HG03520 (cell line): ENCODE results near the gene KCNJ10.
"Not testable (repeated sequence)": the region's sequence is repeated elsewhere in the genome, so short reads cannot be mapped to it uniquely, and the experiment has no call there.

ENCODE experiments used
- ATAC-seq: cut with Tn5 transposase; IDR thresholded peaks from one replicate; pipeline ENCODE4 v1.9.1; 2021; ENCODE audit warnings: mild to moderate bottlenecking, moderate library complexity; ENCODE audit not compliant: unreplicated experiment

The KCNJ10 gene

DNA sequence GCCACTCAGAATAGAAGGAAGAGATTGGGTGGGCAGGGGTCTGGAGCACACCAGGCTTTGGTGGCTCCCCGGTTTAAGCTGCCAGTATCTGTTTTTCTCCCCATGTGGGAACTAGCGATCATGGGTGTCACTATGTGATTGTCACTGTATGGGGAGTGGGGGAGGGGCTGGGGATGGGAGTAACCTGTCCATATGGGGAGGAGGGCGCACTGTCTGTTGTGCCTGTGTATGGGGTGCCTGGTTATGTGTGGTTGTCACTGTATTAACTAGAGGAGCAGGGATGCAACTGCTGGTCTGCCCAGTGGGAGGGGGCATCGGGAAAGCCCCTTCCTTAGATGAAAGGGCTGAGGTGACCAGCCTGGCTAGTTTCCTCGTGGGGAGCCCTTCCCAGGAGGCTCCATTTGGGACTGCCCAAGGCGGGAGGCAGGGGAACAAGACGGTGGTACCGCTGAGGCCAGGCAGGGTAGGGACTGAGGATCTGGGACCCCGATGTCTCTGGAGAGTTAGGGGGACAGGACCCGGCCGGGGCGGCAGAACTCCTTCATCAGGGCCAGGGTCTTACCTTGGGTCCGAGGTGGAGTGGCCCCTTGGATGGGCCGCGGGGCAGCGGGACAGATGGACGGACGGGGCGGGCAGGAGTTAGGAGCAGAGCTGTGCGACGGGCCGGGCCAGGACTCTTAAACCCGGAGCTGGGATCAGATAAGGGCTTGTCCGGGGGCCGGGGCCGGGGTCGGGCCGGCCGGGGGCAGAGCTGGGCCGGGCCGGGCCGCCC, at the start of gene KCNJ10:
Gene KCNJ10 (minus strand): TSS at position 701 of the 772 bp plus-strand sequence. CDS start 27,628 bp downstream, outside the sequence.
- no peak for ATAC-seq

DNA sequence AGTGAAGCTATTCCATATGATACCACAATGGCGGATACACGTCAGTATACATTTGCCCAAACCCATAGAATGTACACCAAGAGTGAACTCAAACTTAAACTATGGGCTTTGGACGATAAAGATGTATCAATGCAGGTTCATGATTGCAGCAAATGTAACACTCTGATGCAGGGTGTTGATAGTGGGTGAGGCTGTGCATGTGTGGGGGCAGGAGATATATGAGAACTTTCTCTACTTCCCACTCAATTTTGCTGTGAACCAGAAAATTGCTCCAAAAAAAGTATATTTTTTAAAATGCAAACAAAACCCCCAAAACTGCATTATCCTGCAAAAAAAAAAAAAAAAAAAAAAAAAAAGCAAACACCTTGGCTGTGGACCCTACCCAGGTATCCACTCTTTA, 49.0 kb upstream of the KCNJ10 start:
- no peak for ATAC-seq

DNA sequence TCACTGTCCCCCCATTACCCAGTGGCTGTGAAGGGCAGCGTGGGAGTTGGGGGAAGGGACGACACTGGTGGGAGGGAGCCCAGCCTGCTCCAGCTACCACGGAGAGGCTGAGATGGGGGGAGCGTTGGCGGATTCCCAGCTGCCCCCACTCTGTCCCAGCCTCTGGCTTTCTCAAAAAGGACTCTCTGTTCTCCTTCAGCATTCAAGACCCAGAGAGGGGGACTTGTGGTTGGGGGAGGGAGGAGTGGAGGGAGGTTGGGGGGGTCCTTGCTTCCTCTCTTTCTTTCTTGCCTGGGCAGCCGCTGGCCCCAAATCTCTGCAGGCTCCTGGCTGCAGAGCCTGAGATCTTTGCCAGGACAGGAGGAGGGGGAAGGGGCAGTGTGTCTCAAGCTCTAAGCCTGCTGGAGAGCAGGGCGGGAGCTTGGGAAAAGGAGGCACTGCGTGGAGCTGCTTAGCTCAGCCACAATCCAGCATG, 47.8 kb upstream of the KCNJ10 start:
- no peak for ATAC-seq

DNA sequence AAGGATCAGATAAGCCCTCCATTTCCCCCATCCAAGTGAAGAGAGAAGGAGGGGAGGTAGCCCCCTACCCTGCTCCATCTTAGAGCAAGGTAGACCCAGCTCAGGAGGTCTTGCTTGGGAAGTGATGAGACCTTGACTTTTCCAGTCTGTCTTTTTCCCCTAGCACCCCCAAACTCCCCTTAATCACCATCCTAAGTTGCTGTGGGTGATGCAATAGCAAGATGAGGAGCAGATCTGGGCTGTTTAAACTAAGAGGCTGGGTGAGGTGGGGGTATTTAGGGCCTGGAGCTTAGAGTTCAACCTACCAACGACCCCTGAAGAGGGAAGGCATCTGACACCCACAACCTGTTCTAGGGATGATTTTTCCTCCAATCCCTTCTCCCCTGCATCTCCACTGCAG, 47.3 kb upstream of the KCNJ10 start:
- no peak for ATAC-seq

DNA sequence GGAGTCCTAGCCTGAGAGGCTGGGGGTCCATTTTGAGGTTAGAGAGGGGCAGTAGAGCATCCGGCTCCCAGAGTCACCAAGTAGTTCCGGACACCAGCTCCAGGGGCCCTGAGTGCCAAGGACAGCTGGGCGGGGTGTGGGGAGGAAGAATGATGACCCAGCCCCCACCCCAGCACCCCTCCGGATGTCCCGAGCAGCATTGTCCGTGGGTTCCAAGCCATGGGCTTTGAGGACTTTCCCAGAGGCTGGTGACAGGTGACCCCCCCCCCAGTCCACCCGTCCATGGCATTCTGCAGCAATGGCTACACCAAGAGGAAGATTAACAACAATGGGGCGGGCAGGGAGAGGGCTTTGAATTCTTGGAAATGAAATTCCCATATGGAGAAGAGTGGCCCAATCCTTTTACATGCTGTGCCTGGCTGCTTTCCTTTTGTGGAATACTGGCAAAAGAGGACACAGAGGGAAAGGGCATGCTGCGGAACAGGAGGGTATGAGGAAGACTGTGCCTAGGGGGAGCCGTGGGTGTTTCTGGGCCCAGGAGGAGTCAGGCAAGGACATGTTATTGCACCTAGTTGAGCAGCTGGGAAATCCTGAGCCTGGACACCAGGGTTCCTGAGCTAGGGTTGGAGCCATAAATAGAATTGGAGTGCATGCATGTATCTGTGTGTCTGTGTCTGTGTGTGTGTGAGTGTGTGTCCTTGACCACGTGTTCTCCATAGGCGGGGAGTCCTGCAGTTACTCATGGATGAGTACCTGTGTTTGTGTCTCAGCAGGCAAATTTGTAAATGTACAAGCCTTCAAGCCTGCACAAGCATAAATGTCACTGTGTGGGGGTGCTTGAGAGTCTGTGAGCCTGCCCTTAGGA, 46.6 kb upstream of the KCNJ10 start:
- no peak for ATAC-seq

DNA sequence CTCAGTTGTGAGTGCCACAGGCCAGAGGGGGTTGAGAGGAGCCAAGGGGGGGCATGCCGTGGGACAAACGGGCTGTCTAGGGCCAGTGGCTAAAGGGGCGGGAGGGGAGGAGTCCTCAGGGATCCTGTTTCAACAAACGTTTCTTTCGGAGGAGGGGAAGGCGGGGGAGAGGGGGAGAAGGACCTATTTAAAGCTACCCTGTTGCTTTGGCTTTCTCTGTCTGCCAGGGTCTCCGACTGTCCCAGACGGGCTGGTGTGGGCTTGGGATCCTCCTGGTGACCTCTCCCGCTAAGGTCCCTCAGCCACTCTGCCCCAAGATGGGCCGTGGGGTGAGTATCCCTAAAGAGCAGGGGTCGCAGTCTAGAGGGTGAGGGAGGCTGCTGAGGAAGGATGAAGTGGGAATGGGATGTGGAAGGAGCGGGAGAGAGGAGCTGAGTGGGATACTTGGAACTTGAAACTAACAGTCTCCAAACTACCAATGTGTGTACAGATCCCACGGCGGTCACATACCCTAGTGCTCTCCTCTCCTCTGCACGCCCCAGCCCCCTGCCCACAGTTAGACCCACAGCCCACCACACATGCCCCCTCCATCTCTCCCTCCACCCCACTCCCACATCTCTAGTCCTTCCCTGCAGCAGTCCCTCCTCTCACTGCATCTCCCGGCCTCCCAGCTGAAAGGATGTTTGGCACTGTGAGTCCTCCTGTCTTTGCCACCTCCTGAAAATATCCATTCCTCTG, 45.8 kb upstream of the KCNJ10 start, which contains the start of gene ATP1A2:
Gene ATP1A2 (plus strand): TSS at position 215 of the 738 bp plus-strand sequence. CDS start 103 bp downstream, at position 318.
- no peak for ATAC-seq

DNA sequence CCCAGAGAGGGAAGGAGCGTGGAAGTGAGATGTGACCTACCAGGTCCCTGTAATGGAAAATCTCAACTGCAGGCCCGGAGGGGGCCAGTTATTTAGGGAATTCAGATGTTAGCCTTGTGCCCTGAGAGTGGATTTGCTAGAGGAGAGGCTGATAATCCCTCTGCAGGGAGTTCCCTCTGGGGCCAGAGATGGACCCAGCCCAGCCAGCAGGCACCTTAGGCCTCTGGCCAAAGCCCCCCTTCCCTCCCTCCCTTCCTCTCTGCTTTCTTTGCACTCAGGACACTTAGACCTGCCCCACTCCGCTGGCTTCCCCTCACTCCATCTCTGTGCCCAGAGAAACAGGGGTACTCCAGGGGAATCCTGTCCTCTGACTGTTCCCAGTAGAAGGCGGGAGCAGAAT, 44.1 kb upstream of the KCNJ10 start:
- ATAC-seq, result no peak

DNA sequence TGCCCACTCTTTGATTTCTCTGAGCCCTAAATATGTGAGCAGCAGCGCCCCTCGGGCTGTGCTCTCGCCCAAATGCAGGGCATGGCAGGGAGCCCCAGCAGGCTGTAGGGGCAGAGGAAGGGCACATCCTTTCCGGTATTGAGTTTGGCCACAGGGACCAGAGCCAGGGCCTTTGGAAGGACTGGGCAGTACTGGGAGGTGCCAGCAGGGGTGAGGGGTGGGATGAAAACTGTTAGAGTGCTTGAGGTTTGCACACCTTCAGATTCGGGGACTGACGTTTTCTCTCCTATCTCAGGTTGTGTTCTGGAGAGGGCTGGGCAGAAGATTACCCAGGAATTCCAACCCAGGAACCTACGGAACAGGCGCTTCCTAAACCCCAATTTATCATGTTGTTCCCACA, 43.4 kb upstream of the KCNJ10 start:
- ATAC-seq, result no peak

DNA sequence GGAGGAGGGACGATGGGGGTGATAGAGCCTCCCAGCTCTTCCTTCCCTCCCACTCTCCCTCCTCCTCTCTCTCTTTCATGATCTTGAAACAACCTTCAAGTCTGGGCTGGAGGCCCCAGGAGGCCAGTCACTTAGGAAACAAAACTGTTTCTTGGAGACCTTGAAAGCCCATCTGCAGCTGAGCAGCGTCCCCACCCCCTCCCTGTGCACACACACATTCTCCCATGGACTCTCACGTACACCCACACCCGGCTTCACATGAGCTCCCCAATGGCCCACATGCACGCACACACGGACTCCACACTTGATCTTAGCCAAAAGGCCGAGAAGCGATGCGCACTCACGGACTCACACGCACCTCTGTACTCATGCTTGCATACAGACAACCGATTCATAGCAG, 42.4 kb upstream of the KCNJ10 start:
- ATAC-seq, result no peak

DNA sequence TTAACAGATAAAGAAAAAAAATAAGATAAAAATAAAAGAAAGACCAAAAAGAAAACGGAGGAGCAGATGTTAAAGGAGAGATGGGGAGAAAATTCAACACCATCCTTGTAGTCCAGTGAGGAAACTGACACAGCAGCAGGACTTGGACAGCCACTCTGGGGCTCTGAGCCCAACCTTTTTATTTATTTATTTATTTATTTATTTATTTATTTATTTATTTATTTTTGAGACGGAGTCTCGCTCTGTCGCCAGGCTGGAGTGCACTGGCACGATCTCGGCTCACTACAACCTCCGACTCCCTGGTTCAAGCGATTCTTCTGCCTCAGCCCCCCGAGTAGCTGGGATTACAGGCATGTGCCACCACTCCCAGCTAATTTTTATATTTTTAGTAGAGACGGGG, 41.5 kb upstream of the KCNJ10 start:
- not testable (repeated sequence) for ATAC-seq

DNA sequence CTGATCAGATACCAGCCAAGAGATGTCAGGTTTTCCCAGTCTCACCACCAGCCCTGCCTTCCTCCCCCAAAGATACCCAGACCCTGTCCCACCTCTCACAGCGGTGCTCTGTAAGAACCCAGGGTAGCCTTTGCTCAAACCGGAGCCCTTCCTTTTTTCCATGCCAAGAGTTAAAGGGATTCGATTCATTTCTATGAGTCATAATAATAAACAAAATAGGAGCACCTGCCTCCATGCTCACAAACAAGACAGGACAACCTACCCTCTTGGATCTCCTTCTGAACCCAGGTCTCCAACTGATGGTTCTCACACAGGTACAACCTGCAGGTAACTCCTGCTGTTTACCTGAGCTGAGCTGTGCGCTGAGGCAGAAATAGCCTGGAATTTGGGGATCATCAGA, 39.7 kb upstream of the KCNJ10 start:
- no peak for ATAC-seq

DNA sequence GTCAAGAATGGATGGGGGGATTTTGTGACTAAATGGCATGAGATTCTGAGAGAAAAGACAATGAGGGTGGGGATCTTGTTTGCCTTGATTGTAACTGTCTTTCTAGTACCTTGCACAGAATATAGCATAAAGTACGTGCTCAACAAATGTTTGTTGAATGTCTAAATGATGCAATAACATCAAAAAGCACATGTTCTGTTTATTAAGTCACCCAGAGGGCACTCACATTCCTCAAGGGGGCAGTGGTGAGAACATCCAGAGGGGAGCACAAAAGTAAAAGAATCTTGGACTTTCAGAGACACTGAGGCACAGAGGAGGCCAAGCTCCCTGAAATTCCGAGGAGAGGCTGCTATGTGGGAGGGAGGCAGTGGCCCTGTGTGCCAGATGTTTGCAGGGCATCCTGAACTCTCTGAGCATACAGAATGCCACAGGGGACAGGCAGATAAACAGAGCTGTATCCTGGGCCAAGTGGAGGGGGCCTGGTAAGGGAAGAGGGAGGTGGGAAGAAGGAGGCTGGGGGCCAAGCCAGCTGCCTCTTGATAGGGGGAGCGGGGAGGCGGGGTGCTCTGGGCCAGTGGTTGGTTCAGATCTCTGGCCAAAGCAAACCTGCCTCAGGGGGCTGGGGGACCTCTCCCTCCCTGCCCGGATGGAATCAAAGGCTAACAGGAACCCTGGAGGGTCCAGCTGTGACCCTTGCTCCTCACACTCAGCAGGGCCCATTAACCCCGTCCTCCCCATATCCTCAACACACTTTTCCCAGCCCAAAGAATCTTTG, 39.1 kb upstream of the KCNJ10 start:
- no peak for ATAC-seq

DNA sequence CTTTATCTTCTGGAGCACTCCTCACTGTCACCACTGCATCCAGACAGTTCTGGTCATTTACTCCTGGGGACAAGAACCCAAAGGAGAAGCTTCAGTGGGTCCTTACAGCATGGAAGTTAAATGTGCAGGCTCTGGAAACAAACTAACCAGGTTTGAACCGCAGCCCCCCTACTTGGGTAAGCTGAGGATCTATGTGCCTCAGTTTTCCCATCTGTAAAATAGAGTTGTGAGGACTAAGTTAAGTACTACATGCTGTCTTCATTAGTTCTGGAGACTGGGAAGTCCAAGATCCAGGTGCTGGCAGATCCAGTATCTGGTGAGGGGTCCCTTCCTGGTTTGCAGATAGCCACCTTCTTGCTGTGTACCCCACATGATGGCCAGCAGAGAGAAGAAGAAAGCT, 37.6 kb upstream of the KCNJ10 start:
- no peak for ATAC-seq

DNA sequence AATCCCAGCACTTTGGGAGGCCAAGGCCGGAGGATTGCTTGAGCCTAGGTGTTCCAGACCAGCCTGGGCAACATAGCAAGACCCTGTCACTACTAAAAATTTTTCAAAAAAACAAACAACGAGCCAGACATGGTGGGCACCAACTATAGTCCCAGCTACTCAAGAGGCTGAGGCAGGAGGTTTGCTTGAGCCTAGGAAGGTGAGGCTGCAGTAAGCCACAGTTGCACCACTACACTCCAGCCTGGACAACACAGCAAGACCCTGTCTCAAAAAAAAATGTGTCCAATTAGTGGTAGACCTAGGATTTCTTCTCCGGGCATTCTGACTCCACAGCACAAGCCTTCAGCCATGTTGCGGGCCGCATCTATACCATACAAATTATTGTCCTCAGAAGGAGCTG, 35.2 kb upstream of the KCNJ10 start:
- ATAC-seq, result no peak

DNA sequence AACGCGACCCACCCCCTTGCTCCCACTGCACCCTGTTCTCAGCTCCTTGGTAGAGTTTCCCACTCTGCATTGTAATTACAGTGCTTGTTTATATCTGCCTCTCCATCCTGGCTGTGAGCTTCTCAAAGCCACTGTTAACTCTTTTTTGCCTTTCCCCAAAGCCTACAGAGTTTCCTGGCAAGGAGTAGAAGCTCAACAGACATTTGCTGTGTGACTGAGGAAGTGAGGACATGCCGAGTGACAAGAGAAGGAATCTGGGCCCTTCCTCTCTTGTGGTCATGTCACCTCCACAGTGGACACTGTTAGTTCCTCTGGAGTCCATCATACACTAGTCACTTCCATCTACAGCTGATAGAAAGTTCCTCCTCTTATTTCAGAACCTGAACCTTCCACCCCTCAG, 34.5 kb upstream of the KCNJ10 start:
- no peak for ATAC-seq

DNA sequence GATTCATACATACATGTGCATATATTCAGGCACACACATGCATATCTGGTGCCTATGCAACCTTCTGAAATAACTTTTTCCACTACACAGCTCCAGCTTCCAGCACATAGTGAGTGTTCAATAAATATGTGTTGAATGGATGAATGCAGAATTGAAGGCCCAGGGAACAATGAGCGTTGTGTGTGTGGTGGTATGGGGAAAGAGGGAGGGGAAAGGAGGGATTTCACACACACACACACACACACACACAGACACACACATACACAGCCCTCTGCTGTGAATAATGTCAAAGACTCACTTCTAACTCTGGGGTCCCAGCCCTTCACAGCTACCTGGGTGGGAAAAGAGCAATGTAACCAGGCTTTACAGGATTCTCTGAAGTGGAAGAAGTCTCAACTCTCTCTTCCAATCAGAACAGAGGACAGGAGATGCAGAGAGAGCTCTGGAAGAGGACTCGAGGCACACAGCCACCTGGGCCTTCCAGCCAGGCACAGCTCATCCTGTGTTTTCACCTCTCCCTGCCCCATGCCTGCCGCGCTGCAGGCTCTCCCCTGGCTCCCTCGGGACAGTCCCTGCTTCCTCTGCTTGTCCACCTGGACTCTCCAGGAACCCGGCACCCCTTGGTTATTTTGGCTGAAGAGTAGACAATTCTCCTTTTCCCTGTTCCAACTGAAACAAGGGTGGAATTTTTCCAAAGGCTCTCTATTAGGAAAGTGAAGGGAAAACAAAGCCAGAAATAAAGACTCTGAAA, 33.9 kb upstream of the KCNJ10 start:
- no peak for ATAC-seq

DNA sequence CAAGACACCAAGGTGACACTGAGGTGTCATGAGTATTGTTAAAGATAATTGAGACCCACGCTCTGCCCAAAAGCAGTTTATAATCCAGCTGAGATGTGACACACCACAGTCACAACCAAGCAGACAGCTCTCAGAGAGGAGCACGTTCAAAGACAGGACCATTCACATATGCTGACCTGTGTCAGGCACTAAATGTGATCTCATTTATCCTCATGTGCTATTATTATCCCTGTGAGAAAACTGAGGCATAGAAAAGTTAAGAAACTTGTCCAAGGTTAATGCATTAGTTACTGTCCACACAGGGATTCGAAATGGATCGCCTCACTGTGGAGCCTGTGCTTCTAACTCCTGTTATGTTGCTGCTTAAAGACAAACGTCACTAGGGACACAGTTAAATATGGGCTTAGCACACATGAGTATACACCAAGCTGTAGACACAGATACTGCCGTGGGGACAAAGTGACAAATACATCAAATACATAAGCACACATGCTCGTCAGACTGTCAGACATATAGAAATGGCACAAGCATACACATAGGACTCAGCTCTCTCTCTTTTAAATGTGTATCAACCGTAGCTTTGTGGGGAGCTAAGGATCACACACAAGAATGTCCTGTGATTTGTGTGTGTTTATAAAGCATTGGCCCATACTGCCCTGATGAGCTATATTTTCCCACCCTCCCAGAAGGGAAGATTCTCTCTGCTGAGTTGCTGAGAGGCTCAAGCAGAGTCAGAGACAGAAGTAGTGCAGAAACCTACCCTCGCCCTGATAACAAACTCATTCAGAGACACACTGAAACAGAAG, 32.0 kb upstream of the KCNJ10 start:
- ATAC-seq, result no peak

DNA sequence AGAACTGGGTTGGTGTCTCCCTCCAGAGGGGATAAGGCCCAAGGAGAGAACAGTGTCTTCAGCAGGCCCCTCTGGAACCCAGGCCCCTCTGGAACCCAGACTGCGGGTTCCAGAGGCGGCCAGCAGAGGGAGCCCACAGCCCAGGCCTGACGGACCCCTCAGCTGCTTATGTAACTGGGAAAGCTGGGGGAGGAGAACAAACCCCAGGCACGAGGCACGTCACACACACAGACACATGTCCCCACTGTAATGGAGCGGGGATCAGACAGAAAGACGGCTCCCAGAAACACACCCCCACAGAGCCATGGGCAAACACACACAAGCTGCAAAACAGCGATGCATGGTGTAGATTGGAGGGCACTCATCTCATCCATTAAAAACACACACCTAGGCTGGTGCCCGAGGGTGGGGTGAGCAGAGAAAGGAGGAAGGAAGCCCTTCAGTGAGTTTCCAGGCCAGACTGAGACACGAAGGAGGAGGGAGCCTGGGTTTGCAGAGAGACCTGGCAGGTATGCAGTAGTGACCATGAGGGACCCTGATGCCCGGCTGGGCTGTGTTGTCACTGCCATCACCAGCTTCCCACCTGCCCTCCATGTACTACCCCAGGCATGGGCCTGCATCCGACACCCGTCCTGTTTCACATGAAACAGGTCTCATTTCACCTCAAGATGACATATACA, 31.2 kb upstream of the KCNJ10 start:
- ATAC-seq, result peak; percentile 25
